ENCODE data around the gene MTAP. TPM values are rescaled to one million over a fixed set of nuclear protein-coding genes. Genes with fewer than 3 reads are reported as not detected.

MTAP gene
- total and polyA plus RNA-seq, 4 donors, result 8.6 to 17.7 (median 12.6) TPM

DNA sequence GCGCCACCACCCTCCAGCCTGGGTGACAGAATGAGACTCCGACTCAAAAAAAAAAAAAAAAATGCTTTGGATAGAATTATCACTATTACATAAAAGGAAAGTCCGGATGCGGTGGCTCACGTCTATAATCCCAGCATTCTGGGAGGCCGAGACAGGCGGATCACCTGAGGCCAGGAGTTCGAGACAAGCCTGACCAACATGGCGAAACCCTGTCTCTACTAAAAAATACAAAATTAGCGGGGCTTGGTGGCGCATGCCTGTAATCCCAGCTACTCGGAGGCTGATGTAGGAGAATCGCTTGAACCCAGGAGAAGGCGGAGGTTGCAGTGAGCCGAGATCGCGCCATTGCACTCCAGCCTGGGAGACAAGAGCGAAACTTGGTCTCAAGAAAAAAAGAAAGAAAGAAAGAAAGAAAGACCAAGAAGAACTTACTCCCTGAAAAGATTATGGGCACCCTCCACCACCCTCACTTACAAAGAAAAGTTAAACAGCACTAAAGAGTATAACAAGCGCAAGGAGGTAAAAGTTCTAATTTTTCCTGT lies 174.0 kb downstream of the MTAP start:
- 27% methylated on average over 19 of the region's 19 CpGs for WGBS
- Histone ChIP-seq H3K27ac (ENCODE audit: low read depth in 1 of 2, low read length in 2 of 2) (no peak overlapping the region), H3K4me3 (ENCODE audit: low read depth in 1 of 3, low read length in 3 of 3) (no peak overlapping the region), H3K9me3 (ENCODE audit: control insufficient read depth in 4 of 4, low read length in 3 of 4) (no peaks in the 10 kb centered on the region), H3K9ac (ENCODE audit: low read depth in 1 of 2, low read length in 2 of 2) (no peak overlapping the region), H3K36me3 (ENCODE audit: control insufficient read depth in 4 of 4, insufficient read depth in 3 of 4, low read depth in 1 of 4, low read length in 3 of 4) (no peaks in the 10 kb centered on the region), H3K27me3 (ENCODE audit: control insufficient read depth in 4 of 4, insufficient read depth in 4 of 4, low read length in 3 of 4) (peaks cover 0 to 30% (median 15%) of the 10 kb centered on the region in 4 donors), H3K4me1 (ENCODE audit: control insufficient read depth in 4 of 4, insufficient read depth in 4 of 4, low read length in 3 of 4) (peaks cover 3 to 15% (median 12%) of the 10 kb centered on the region in 4 donors)
- TF ChIP-seq RAD21 (IDR thresholded peaks at IDR 0.05) (no peak), HNF4A (conservative IDR thresholded peaks at IDR 0.05) (no peak), FOXA2 (IDR thresholded peaks at IDR 0.05) (no peak), TAF1 (conservative IDR thresholded peaks at IDR 0.05) (no peak), HNF4G (IDR thresholded peaks at IDR 0.05) (no peak), GABPA (IDR thresholded peaks at IDR 0.05 in 1 of 2, conservative IDR thresholded peaks at IDR 0.05 in 1 of 2) (no peak), NR2F2 (IDR thresholded peaks at IDR 0.05) (no peak), EGR1 (IDR thresholded peaks at IDR 0.05; ENCODE audit: low read depth in 2 of 2) (no peak), RXRA (IDR thresholded peaks at IDR 0.05) (no peak), JUND (IDR thresholded peaks at IDR 0.05) (no peak), FOXA1 (IDR thresholded peaks at IDR 0.05) (no peak), SP1 (IDR thresholded peaks at IDR 0.05) (no peak), YY1 (IDR thresholded peaks at IDR 0.05) (no peak)
- TF ChIP-seq, protein P1, sequence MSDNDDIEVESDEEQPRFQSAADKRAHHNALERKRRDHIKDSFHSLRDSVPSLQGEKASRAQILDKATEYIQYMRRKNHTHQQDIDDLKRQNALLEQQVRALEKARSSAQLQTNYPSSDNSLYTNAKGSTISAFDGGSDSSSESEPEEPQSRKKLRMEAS (IDR thresholded peaks at IDR 0.05), result no peak
- TF ChIP-seq, protein P2, sequence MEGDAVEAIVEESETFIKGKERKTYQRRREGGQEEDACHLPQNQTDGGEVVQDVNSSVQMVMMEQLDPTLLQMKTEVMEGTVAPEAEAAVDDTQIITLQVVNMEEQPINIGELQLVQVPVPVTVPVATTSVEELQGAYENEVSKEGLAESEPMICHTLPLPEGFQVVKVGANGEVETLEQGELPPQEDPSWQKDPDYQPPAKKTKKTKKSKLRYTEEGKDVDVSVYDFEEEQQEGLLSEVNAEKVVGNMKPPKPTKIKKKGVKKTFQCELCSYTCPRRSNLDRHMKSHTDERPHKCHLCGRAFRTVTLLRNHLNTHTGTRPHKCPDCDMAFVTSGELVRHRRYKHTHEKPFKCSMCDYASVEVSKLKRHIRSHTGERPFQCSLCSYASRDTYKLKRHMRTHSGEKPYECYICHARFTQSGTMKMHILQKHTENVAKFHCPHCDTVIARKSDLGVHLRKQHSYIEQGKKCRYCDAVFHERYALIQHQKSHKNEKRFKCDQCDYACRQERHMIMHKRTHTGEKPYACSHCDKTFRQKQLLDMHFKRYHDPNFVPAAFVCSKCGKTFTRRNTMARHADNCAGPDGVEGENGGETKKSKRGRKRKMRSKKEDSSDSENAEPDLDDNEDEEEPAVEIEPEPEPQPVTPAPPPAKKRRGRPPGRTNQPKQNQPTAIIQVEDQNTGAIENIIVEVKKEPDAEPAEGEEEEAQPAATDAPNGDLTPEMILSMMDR (IDR thresholded peaks at IDR 0.05; ENCODE audit: low read depth, low read length, missing input control), result no peak
- TF ChIP-seq, protein P3, sequence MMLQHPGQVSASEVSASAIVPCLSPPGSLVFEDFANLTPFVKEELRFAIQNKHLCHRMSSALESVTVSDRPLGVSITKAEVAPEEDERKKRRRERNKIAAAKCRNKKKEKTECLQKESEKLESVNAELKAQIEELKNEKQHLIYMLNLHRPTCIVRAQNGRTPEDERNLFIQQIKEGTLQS (IDR thresholded peaks at IDR 0.05), result no peak
- TF ChIP-seq, protein P4, sequence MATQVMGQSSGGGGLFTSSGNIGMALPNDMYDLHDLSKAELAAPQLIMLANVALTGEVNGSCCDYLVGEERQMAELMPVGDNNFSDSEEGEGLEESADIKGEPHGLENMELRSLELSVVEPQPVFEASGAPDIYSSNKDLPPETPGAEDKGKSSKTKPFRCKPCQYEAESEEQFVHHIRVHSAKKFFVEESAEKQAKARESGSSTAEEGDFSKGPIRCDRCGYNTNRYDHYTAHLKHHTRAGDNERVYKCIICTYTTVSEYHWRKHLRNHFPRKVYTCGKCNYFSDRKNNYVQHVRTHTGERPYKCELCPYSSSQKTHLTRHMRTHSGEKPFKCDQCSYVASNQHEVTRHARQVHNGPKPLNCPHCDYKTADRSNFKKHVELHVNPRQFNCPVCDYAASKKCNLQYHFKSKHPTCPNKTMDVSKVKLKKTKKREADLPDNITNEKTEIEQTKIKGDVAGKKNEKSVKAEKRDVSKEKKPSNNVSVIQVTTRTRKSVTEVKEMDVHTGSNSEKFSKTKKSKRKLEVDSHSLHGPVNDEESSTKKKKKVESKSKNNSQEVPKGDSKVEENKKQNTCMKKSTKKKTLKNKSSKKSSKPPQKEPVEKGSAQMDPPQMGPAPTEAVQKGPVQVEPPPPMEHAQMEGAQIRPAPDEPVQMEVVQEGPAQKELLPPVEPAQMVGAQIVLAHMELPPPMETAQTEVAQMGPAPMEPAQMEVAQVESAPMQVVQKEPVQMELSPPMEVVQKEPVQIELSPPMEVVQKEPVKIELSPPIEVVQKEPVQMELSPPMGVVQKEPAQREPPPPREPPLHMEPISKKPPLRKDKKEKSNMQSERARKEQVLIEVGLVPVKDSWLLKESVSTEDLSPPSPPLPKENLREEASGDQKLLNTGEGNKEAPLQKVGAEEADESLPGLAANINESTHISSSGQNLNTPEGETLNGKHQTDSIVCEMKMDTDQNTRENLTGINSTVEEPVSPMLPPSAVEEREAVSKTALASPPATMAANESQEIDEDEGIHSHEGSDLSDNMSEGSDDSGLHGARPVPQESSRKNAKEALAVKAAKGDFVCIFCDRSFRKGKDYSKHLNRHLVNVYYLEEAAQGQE (IDR thresholded peaks at IDR 0.05), result no peak
- TF ChIP-seq, protein P5, sequence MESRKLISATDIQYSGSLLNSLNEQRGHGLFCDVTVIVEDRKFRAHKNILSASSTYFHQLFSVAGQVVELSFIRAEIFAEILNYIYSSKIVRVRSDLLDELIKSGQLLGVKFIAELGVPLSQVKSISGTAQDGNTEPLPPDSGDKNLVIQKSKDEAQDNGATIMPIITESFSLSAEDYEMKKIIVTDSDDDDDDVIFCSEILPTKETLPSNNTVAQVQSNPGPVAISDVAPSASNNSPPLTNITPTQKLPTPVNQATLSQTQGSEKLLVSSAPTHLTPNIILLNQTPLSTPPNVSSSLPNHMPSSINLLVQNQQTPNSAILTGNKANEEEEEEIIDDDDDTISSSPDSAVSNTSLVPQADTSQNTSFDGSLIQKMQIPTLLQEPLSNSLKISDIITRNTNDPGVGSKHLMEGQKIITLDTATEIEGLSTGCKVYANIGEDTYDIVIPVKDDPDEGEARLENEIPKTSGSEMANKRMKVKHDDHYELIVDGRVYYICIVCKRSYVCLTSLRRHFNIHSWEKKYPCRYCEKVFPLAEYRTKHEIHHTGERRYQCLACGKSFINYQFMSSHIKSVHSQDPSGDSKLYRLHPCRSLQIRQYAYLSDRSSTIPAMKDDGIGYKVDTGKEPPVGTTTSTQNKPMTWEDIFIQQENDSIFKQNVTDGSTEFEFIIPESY (IDR thresholded peaks at IDR 0.05), result no peak
- DNase-seq (ENCODE audit: low spot score), result no peak
